DOHH2 (cell line): ENCODE data around the gene CHCHD6.

ENCODE experiments used
- H3F3A ChIP-seq: fragments of 200-600 bp; sonication (generic), shearing (Covaris generic); 2 replicates; pipeline ENCODE4 v1.6.0; 2016; ENCODE audit warnings: antibody characterized with exemption, mild to moderate bottlenecking; ENCODE audit not compliant: control insufficient read depth, insufficient read depth
- H3K27ac ChIP-seq: fragments of 200-600 bp; sonication (generic); 2 replicates; pipeline ENCODE4 v1.5.1; 2014; ENCODE audit warnings: low read depth, mild to moderate bottlenecking, low read length, moderate library complexity
- H3K27me3 ChIP-seq: fragments of 200-600 bp; sonication (generic); 2 replicates; pipeline ENCODE4 v1.6.1; 2014; ENCODE audit warnings: mild to moderate bottlenecking, low read length, mixed read lengths; ENCODE audit not compliant: control insufficient read depth
- H3K36me3 ChIP-seq: fragments of 200-600 bp; sonication (generic); 2 replicates; pipeline ENCODE4 v1.6.1; 2014; ENCODE audit warnings: mild to moderate bottlenecking, low read length, moderate library complexity, mixed read lengths; ENCODE audit not compliant: control insufficient read depth
- H3K4me1 ChIP-seq: fragments of 200-600 bp; sonication (generic); 2 replicates; pipeline ENCODE4 v1.6.1; 2014; ENCODE audit warnings: mild to moderate bottlenecking, low read length, mixed read lengths; ENCODE audit not compliant: control insufficient read depth
- H3K4me2 ChIP-seq: fragments of 200-600 bp; sonication (generic); 2 replicates; pipeline ENCODE4 v1.6.0; 2014; ENCODE audit warnings: mild to moderate bottlenecking, low read length, moderate library complexity
- H3K4me3 ChIP-seq: fragments of 200-600 bp; sonication (generic); 2 replicates; pipeline ENCODE4 v1.5.1; 2014; ENCODE audit warnings: mild to moderate bottlenecking, low read length, mixed read lengths
- H3K79me2 ChIP-seq: fragments of 200-600 bp; sonication (generic); 2 replicates; pipeline ENCODE4 v1.6.1; 2014; ENCODE audit warnings: mild to moderate bottlenecking, low read length, mixed read lengths; ENCODE audit not compliant: control insufficient read depth
- H3K9me2 ChIP-seq: fragments of 200-600 bp; sonication (generic); replicated peaks from 2 replicates; pipeline ENCODE4 v1.6.1; 2014; ENCODE audit warnings: mild to moderate bottlenecking, low read length, mixed read lengths; ENCODE audit not compliant: control insufficient read depth
- H3K9me3 ChIP-seq: fragments of 200-600 bp; sonication (generic); 2 replicates; pipeline ENCODE4 v1.6.1; 2014; ENCODE audit warnings: antibody characterized with exemption, low read length, mixed read lengths; ENCODE audit not compliant: control insufficient read depth, insufficient read depth
- H4K20me1 ChIP-seq: fragments of 200-600 bp; sonication (generic); 2 replicates; pipeline ENCODE4 v1.6.0; 2014; ENCODE audit warnings: low read depth, mild to moderate bottlenecking, antibody characterized with exemption, low read length, moderate library complexity; ENCODE audit not compliant: control insufficient read depth, insufficient read depth
- EZH2phosphoT487 ChIP-seq: fragments of 200-600 bp; sonication (generic); IDR thresholded peaks from 2 replicates; pipeline ENCODE4 v1.6.1; 2017; ENCODE audit warnings: borderline replicate concordance, mild to moderate bottlenecking, antibody characterized with exemption, low read length, moderate library complexity, mixed read lengths
- TF ChIP-seq, protein P1 (sequence below): fragments of 200-600 bp; sonication (generic); IDR thresholded peaks from one replicate; pipeline ENCODE4 v1.5.1; 2014; ENCODE audit warnings: antibody characterized with exemption, mild to moderate bottlenecking, low read depth, low read length; ENCODE audit not compliant: poor library complexity, severe bottlenecking

Gene CHCHD6

DNA sequence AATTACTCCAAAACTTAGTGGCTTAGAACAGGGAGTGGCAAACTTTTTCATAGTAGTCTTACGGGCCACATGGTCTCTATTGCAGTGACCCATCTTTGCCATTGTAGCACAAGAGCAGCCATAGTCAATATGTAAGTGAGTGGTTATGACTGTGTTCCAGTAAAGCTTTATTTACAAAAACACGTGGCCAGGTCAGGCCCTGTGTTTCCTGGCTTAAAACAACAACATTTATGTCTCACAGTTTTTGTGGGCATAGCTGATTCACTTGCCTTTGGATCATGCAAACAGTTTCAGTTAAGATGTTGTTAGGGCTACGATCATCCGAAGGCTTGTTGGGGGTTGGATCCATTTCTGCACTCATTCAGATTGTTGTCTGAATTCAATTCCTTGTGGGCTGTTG is 103.8 kb downstream of the CHCHD6 start:
- Histone ChIP-seq H3K27me3 (no peaks in the 10 kb centered on the region), H3K9me2 (no peaks in the 10 kb centered on the region), H3F3A (no peaks in the 10 kb centered on the region), H3K4me3 (no peak overlapping the region), H4K20me1 (no peaks in the 10 kb centered on the region), H3K4me1 (no peaks in the 10 kb centered on the region), H3K79me2 (no peaks in the 10 kb centered on the region), H3K36me3 (no peaks in the 10 kb centered on the region), H3K9me3 (no peaks in the 10 kb centered on the region), H3K4me2 (no peak overlapping the region), H3K27ac (no peak overlapping the region)
- no peak for TF ChIP-seq EZH2phosphoT487
- TF ChIP-seq, protein P1, sequence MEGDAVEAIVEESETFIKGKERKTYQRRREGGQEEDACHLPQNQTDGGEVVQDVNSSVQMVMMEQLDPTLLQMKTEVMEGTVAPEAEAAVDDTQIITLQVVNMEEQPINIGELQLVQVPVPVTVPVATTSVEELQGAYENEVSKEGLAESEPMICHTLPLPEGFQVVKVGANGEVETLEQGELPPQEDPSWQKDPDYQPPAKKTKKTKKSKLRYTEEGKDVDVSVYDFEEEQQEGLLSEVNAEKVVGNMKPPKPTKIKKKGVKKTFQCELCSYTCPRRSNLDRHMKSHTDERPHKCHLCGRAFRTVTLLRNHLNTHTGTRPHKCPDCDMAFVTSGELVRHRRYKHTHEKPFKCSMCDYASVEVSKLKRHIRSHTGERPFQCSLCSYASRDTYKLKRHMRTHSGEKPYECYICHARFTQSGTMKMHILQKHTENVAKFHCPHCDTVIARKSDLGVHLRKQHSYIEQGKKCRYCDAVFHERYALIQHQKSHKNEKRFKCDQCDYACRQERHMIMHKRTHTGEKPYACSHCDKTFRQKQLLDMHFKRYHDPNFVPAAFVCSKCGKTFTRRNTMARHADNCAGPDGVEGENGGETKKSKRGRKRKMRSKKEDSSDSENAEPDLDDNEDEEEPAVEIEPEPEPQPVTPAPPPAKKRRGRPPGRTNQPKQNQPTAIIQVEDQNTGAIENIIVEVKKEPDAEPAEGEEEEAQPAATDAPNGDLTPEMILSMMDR, result no peak

DNA sequence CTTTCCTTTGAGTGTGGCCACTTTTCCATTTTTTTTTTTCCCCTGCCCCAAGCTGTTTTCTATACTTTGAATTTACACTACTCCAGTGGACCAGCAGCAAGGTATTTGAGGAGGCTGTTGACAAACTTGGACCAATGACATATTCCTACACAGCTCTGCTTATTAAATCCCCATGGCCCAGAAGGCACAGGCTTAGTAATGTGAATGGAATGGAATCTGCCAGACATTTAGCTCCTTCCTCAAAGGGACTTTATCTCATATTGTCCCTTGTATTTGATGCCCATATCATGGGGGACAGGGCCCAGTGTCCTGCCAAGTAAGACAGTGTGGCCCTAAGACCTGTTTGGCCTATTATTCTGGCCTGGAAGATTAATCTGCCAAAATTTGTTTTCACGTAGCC is 107.5 kb downstream of the CHCHD6 start:
- Histone ChIP-seq H3K36me3 (no peaks in the 10 kb centered on the region), H3K4me3 (no peak overlapping the region), H3F3A (no peaks in the 10 kb centered on the region), H3K9me3 (no peaks in the 10 kb centered on the region), H3K4me2 (no peak overlapping the region), H3K9me2 (no peaks in the 10 kb centered on the region), H4K20me1 (no peaks in the 10 kb centered on the region), H3K27me3 (no peaks in the 10 kb centered on the region), H3K4me1 (no peaks in the 10 kb centered on the region), H3K79me2 (no peaks in the 10 kb centered on the region), H3K27ac (no peak overlapping the region)
- TF ChIP-seq EZH2phosphoT487, result no peak
- TF ChIP-seq, protein P1, result no peak

DNA sequence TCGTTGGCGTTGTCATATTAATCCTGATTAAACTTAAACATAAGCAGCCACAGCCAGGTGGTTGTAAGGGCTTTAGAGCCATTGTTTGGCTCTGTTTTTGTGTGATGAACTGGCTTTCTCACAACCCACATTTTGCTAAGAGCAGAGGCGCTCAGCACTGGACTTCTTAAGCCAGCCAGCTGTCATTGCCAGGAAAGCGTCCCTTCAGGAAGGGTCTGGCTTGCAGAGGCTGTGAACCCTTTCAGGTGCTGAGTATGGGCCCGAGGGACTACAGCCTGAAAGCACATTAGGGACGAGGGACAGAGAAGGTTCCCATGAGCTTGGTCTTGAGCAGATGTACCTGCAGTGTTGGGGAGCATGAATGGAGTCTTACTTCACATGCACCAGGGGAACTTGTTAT is 112.3 kb downstream of the CHCHD6 start:
- H3K4me2 ChIP-seq, result no peak overlapping the region
- H3K36me3 ChIP-seq, result no peaks in the 10 kb centered on the region
- no peaks in the 10 kb centered on the region; the same call in 1 of the 2 replicates for H3K9me2 ChIP-seq
- no peaks in the 10 kb centered on the region for H3K79me2 ChIP-seq
- no peaks in the 10 kb centered on the region for H3F3A ChIP-seq
- no peaks in the 10 kb centered on the region for H3K27me3 ChIP-seq
- no peaks in the 10 kb centered on the region for H4K20me1 ChIP-seq
- no peak overlapping the region for H3K27ac ChIP-seq
- no peaks in the 10 kb centered on the region for H3K4me1 ChIP-seq
- H3K9me3 ChIP-seq, result no peaks in the 10 kb centered on the region
- TF ChIP-seq, protein P1, result no peak
- TF ChIP-seq EZH2phosphoT487, result no peak
- H3K4me3 ChIP-seq, result no peak overlapping the region
